RWPE2 (cell line): Measurements from ENCODE around the gene IFFO2.

ENCODE experiments used
- ATAC-seq: fragments of 200-7000 bp; cut with Tn5 transposase; 3 replicates; pipeline ENCODE4 v1.9.1; 2021; ENCODE audit warnings: low read depth
- DNase-seq: peaks from one replicate; pipeline ENCODE4 v3.0.0-alpha.2; 2020; ENCODE audit warnings: low spot score
- H3K27ac ChIP-seq: fragments of 450-650 bp; 2 replicates; pipeline ENCODE4 v1.5.1; 2017; ENCODE audit warnings: mild to moderate bottlenecking; ENCODE audit not compliant: poor library complexity, severe bottlenecking
- H3K27me3 ChIP-seq: fragments of 250-450 bp; sonication (Bioruptor Pico); 2 replicates; pipeline ENCODE4 v1.5.1; 2021; ENCODE audit warnings: mild to moderate bottlenecking, moderate library complexity; ENCODE audit not compliant: insufficient read depth, poor library complexity, severe bottlenecking
- H3K36me3 ChIP-seq: fragments of 250-450 bp; sonication (Bioruptor Pico); 2 replicates; pipeline ENCODE4 v1.5.1; 2020; ENCODE audit warnings: low read depth, mild to moderate bottlenecking, moderate library complexity
- H3K4me1 ChIP-seq: fragments of 250-450 bp; sonication (Bioruptor Pico); 2 replicates; pipeline ENCODE4 v1.5.1; 2021; ENCODE audit warnings: mild to moderate bottlenecking, moderate library complexity; ENCODE audit not compliant: insufficient read depth, poor library complexity, severe bottlenecking
- H3K4me3 ChIP-seq: fragments of 250-450 bp; sonication (Bioruptor Pico); 2 replicates; pipeline ENCODE4 v1.5.1; 2021; ENCODE audit warnings: mild to moderate bottlenecking, moderate library complexity; ENCODE audit not compliant: severe bottlenecking
- H3K9me3 ChIP-seq: fragments of 250-450 bp; sonication (Bioruptor Pico); 2 replicates; pipeline ENCODE4 v1.5.1; 2021; ENCODE audit warnings: mild to moderate bottlenecking, moderate library complexity; ENCODE audit not compliant: severe bottlenecking
- TF ChIP-seq, protein P1 (sequence below): fragments of 450-650 bp; IDR thresholded peaks from one replicate; pipeline ENCODE4 v1.5.1; 2017; ENCODE audit warnings: mild to moderate bottlenecking, moderate library complexity; ENCODE audit not compliant: poor library complexity, severe bottlenecking

IFFO2 gene

DNA sequence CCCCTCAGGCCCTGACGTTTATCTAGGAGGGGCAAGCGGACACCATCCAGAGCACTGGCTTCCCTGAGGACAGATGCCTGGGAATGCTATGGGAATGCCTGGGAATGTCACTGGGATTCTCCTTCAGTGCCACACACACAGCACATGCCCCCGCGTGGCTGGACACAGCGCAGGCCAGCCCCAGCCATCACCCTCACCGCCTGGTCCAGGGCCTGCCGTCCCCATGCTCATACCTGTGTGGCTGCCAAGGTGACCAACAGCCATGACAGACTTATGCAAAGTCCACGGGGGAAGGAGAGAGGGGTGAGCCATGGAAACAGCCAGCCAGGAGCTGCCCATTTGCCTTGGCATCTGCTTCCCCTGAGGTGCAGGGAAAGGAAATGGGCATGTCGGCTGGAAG, 91.3 kb downstream of the IFFO2 start:
- H3K27ac ChIP-seq = no peak overlapping the region
- H3K36me3 ChIP-seq = no peaks in the 10 kb centered on the region
- H3K4me3 ChIP-seq = no peak overlapping the region
- ATAC-seq (no peak), DNase-seq (no peak)
- H3K9me3 ChIP-seq = no peaks in the 10 kb centered on the region
- H3K27me3 ChIP-seq = no peaks in the 10 kb centered on the region
- TF ChIP-seq, protein P1, sequence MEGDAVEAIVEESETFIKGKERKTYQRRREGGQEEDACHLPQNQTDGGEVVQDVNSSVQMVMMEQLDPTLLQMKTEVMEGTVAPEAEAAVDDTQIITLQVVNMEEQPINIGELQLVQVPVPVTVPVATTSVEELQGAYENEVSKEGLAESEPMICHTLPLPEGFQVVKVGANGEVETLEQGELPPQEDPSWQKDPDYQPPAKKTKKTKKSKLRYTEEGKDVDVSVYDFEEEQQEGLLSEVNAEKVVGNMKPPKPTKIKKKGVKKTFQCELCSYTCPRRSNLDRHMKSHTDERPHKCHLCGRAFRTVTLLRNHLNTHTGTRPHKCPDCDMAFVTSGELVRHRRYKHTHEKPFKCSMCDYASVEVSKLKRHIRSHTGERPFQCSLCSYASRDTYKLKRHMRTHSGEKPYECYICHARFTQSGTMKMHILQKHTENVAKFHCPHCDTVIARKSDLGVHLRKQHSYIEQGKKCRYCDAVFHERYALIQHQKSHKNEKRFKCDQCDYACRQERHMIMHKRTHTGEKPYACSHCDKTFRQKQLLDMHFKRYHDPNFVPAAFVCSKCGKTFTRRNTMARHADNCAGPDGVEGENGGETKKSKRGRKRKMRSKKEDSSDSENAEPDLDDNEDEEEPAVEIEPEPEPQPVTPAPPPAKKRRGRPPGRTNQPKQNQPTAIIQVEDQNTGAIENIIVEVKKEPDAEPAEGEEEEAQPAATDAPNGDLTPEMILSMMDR = no peak
- no peaks in the 10 kb centered on the region for H3K4me1 ChIP-seq

DNA sequence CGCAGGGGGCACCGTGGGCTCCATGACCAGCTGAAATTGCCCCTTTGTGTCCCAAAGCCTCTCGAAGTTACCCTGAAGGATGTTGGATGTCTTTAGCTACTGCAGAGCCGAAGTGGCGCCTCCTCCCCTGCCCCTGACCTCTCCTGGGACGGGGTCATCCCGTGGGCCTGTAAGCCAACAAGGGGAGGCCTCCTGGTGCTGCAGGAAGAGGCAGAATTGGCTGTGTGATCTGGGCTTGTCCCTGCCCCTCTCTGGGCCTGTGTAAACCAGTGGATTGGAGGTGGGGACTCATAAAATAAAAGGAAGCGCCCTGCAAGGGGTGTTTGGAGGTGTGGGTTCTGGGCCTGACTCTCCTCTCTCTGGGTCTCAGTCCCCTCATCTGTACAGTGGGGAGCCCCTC, 94.9 kb downstream of the IFFO2 start:
- Histone ChIP-seq H3K36me3 (no peaks in the 10 kb centered on the region), H3K9me3 (no peaks in the 10 kb centered on the region), H3K4me1 (no peaks in the 10 kb centered on the region), H3K27ac (no peak overlapping the region), H3K4me3 (no peak overlapping the region), H3K27me3 (no peaks in the 10 kb centered on the region)
- ATAC-seq (no peak), DNase-seq (no peak)
- TF ChIP-seq, protein P1 = no peak

DNA sequence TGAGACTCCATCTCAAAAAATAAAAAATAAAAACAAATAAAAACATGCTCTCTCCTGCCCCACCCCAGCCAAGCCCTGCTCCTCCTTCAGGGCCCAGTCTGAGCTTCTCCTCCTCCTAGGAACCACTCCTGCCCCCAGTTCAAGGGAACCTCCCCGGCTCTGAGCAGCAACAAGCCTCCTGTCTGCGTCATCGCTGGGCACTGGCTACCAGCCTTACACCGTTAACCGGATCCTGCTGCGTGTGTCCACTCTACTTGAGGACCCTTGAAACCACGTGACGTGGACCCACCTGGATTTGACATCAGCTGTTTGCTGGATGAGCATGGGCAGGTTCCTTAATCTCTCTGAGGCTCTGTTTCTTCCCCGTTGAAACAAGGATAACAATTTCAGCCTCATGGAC, 95.4 kb downstream of the IFFO2 start:
- TF ChIP-seq, protein P1 = no peak
- H3K27me3 ChIP-seq = no peaks in the 10 kb centered on the region
- no peak overlapping the region for H3K4me3 ChIP-seq
- no peaks in the 10 kb centered on the region for H3K4me1 ChIP-seq
- ATAC-seq = no peak
- DNase-seq = no peak
- no peaks in the 10 kb centered on the region for H3K9me3 ChIP-seq
- no peak overlapping the region for H3K27ac ChIP-seq
- no peaks in the 10 kb centered on the region for H3K36me3 ChIP-seq

DNA sequence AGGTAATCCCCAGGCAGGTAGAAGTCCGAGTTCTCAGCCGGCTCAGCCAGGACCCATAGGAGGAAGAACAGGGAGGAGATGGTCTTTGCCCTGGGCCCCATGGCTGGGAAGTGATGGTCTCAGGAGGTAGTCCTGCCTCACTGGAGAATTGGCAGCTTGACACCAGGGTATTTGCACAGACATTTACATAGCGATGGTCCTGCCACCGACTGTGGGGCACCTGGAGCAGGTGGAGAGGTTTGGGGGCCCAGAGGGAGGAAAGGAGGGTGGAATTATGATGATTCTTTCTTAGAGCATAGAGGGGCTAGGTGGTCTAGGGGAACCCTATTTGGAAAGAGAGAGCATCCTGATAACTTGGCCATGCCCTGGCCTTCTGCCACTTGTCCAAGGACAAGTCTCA, 96.9 kb downstream of the IFFO2 start, which contains the start of gene TAS1R2:
Gene TAS1R2, minus strand, starts transcription at position 101 of the 400 bp plus-strand sequence. Its CDS starts 0 bp downstream, at position 101.
- Histone ChIP-seq H3K4me3 (no peak within 1 kb of the TSS), H3K27me3 (no peaks in the 10 kb centered on the region), H3K9me3 (no peaks in the 10 kb centered on the region), H3K27ac (no peak within 1 kb of the TSS), H3K4me1 (no peaks in the 10 kb centered on the region), H3K36me3 (no peaks in the 10 kb centered on the region)
- TF ChIP-seq, protein P1 = no peak
- DNase-seq = no peak
- no peak for ATAC-seq

DNA sequence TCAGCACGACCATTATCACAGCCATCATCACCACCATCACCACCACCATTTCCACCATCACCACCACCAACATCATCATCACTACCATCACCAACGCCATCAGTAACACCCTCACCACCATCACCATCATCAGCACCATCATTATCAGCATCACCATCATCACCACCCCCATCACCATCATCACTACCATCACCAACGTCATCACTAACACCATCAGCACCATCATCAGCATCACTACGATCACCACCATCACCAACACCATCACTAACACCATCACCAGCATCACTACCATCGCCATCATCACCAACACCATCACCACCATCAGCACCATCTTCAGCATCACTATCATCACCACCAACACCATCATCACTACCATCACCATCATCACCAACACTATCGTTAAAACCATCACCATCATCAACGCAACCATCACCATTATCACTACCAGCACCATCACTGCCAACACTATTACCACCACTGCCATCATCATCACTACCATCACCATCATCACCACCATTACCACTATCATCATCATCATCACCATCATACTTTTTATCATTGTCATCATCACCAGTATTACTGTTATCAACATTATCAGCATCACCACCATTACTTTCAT, 98.3 kb downstream of the IFFO2 start:
- TF ChIP-seq, protein P1 = no peak
- no peaks in the 10 kb centered on the region for H3K36me3 ChIP-seq
- no peak for ATAC-seq
- H3K4me1 ChIP-seq = no peaks in the 10 kb centered on the region
- H3K27ac ChIP-seq = no peak overlapping the region
- DNase-seq = no peak
- H3K27me3 ChIP-seq = no peaks in the 10 kb centered on the region
- no peaks in the 10 kb centered on the region for H3K9me3 ChIP-seq
- H3K4me3 ChIP-seq = no peak overlapping the region
